HS-27A (cell line): Measurements from ENCODE around the gene FSIP2.
A peak's percentile ranks its signal among the peaks of the same experiment; 100 is the strongest.

Source experiments
- DNase-seq: peaks from one replicate; pipeline ENCODE4 v3.0.0-alpha.2; 2012; ENCODE audit warnings: low read depth, missing footprints

Gene FSIP2, protein sequence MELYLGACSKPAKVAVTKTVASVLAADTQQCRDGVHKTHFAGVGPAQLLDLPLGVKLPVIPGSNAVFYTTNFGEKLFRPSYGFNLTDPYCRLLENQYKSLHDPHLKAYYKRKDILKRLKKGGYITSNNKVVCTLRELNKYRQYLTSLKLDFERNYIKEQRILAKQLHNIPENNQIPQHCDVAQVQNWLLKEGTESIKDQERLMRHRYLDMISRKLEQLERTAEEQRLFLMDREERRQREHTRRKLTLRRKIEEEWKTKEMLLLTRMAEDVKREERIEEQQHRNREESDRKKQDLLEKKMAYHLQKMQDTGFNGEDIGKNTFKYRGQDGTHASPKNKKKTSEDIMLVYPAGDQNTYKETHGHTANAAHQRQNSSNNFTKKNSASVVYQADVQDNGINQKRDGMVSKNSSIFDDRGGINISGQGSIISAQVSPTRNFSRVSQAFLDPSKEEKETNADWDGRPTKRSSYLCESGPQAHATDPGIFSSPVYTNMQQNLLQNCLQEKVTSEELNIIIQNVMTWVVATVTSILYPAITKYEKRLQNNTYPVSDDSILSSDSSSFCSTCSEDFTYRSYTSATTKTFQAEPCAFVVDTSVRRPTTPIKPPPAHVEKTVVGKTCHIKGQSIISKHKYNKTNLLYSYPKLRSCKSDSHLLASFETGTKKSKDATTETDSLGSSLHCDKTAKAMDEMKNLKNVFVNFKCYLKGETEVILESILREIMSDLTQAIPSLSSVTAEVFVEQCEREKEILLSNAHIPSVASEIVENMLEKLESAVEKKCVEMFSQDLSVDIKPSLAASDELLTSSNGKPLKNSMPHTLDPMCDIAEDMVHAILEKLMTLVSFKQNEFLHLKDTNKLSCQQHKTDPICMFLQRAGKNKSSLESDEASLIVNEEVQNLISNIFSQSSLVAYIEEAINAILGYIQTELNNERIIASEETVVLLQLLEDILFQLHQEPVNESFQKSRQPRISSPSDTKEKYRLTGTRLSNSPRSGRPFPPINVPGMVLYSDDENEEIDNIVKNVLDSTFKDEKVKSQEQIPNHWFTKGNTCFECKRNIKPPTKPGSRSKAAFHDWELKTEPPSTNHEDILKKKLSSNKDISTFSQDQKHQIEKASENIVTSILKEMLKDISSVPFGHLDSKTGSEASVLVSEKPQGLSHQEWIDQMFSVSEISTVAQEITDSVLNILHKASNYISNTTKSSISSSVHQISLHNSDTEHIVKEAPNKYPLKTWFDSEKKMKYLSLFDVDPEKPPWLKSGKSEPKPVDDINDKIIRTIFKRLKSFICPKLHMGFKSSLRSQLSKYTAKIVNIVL (N-terminal part only)

DNA sequence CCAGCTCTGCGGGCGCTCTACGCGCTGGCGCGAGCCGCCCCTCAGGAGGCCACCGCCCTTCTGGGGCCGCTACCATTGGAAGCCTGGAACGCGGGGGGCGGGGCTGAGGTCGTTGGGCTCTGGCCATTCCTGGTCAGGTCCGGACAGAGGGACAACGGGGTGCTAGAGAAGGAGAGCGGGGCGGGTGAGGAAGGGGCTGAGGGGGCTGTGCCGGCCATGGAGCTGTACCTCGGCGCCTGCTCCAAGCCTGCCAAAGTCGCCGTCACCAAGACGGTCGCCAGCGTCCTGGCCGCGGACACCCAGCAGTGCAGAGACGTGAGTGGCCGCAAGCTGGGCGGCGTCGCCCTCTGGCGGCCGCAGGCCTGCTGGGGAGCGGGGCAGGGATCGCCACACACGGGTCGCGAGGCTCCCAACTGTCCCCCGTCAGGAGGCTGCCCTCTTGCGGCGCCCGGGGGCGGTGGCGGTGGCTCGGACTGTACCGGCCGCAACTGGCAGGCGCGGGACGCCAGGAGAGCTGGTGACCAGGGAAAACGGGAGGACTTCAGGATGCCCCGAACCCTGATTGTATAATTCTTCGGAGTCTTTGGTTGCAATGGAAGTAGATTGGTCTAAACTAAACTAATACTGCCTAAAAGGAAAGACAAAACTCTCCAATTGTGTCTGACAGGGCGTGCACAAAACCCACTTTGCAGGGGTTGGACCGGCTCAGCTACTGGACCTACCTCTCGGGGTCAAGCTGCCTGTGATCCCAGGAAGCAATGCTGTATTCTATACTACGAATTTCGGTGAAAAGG lies at the start of gene FSIP2:
Gene FSIP2 (plus strand): TSS at position 126 of the 794 bp plus-strand sequence. CDS start 91 bp downstream, at position 217.
- DNase-seq, result peak; percentile 26

DNA sequence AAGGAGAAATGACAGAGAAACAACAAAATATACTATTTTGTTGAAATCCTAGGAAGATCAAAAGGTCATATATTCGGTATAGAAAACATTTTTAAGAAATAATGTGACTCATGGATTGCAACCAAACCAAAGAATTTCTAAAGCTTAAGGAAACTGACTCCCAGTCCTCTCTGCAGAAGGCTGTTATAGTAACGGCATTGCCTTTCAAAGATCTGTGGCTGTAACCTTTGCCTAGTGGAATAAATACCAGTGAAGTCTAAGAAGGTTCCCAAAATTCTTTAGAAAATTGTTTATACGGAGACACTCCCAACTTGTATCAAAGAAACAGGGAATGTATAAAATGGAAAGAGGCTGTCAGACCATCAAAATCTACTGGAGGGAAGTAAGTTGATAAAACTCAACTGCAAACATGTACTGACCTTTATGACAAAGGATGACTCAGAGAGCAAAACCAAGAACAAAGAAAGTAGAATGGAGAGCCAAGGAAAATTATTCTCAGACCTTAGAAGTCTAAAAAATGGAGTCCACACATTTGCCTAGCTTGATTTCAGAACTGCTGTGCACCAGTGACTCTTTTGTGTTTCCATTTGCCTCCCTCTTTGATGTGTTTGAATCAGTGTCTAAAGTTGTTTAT lies 48.6 kb upstream of the FSIP2 start:
- DNase-seq, result no peak

DNA sequence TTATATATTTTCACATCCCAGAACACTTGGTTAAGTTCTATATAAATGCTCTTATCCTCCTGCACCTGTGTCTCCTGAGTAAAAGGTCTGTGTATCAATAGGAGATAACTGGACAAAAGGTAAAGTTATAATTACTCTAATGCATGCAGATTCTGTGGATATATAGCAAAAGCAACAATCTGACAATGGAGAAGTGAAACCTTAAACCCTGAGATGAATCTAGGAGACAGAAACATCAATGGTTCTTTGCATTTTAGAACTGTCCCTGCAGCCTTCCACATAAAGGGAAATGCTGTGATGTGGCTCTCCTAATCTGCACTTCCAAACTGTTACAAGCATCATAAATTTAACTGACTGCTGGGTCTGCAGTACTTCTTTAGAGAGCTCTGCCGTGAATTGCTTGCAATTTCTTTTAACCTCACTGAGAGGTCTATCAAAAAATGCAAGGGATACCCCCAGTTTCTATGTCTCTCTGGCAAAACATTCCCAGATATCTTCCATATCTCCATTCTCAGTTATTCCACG lies 42.8 kb upstream of the FSIP2 start:
- DNase-seq, result no peak

DNA sequence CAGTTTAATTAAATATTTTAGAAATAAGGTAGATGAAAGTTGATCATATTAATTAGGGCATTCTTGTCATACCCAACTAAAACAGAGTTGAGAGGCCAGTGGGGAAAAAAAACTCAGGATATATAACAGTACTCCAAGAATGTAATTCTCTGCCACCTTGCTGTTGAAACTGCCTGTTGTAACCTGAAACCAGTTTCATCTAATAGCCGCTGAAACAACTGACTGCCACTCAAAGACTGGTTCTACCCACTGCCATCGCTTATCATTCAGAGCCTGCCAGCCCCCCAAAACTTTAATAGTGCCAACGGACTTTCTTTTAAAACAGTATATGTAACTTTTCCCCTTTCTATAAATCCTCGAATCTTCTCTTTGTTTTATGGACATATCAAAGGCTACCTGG lies 37.7 kb upstream of the FSIP2 start:
- DNase-seq, result no peak

DNA sequence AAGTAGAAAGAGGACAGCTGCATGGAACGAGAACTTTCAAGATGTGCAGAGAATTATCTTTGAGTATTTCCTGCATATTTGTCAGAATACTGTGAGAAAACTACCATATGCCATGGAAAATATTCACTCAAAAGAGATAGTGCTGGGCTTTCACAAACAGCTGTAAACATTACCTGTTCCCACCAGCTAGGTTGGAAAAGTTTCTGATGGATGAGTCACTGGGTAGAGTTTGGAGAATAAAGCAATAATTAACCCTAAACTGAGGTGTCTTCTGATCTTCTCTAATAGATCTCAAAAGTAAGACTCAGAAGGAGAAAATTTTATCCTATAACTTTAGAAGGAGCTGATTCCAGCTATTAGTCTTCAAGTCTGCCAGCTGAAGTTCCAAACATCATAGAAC lies 3.9 kb upstream of the FSIP2 start:
- DNase-seq, result no peak

DNA sequence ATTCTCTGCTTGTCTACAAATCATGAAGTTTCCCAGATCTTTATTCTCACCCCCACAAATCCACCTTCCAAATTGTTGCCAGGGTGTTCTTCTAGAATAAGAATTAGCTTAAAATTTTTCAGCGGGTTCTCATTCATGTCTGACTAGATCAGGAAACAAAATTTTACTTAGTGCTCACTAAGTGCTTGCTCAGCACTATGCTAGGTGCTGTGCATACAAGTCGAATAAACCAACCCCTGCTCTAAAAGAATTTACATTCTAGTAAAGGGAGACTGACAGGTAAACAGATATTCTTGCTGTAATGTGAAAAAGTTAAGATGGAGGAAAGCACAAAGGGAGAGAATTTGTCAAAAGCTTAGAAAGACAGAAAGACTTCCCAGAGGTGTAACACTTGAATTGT lies 2.4 kb upstream of the FSIP2 start:
- DNase-seq, result no peak

DNA sequence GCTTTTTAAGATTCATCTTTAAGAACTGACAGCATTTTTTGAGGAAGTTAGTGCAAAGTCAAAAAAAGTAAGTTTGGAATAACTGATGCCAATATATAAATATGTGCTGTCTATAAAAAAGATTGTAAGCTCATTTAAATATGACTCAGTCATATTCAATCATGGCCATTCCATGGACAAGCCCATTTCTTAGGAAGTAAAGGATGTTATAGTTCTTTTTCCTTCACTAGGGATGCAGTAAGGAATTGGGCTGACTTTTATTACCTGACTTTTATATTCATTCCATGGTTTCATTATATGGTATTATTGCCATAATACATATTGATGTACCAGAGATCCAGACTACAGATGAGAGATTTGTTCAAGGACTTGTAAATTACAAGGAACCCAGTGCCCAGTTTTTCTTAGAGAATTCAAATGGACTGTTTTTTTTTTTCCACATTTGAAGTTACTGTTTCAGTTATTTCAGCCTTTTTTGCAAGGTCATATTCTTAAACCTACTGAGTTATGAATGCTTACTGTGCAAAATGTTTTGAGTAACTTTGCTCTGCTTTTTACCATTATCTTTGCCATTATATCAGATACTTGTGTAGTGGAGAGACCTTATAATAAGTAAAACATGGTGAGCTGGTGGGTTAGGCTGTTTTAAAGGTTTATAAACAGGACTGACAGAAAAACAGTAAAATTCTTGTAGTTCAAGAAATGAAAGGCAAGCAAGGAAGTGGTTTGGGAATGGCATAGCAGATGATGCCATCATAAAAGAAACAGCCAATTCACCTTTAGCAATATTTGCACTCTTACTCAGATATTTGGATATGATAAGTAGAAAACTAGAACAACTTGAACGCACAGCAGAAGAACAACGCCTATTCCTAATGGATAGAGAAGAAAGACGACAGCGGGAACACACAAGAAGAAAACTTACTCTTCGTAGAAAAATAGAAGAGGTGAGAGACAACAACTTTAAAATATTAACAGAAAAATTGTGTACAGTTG lies 7.6 kb downstream of the FSIP2 start:
- no peak for DNase-seq

DNA sequence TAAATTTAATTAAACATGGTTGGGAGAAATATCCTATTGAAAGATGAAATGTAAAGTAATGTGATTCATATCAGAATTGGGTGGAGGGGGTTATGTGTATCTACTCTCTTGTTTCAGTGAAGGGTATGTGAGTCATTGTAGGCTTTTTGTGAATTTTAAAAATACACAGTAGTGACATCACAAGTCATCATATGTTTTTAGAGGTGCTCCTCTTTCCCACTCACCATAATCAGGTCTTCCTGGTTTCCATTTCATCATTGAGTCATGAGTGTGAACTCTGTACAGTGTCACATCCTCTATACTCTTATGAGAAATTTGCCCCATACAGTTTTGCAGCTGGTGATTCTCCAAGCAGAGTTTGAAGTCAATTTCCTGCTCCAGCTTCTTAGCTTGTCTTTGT lies 18.8 kb downstream of the FSIP2 start:
- DNase-seq, result no peak

DNA sequence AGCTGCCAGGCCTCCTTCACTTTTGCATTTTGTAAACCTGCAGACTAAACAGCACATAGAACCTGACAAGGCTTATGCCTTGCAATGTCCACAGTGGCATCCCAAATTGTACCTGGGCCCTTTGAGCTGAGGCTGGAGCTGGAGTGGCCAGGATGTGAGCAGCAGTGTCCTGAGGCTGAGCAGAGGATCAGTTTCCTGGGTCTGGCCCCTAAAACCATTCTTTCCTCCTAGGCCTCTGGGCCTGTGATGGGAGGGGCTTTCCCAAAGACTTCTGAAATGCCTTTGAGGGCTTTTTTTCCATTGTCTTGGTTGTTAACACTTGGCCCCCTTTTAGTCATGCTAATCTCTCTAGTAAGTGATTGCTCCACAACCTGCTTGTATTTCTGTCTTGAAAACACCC lies 32.8 kb downstream of the FSIP2 start:
- no peak for DNase-seq

DNA sequence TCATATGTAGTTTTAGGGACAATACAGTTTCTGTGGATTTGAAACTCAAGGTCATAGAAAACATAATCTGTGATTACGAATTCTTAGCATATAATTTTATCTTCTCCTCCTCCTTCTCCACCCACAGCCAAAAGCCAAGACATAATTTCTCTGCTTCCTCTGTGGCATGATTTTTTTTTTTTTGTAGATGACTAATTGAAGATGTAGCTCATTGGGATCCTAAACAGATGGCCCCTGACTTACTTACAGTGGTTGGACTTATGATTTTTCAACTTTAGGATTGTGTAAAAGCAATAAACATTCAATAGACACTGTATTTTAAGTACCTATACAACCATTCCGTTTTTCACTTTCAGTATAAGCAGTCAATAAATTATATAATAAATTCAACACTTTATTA lies 42.3 kb downstream of the FSIP2 start:
- no peak for DNase-seq

DNA sequence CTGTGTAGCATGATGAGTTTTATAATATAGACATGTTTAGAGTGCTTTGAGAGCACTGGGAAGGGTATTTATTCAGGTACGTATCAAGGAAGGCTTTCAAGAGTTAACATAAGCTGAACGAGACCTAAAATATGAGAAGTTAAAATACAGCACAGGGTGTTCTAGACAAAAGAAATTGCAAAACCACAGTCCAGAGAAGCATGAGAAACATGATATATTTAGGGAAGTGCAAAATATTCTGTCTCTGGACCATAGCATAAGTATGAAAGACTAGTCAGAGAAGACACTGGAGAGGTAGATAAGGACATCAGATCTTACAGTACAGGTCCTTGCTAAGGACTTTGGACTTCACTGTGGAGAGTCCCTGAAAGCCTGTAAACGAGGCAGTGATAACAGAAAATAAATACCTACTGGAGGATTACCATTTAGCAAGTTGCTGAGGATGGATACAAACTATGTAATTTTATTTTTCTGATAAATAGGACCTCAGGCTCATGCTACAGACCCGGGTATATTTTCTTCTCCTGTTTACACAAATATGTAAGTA lies 43.7 kb downstream of the FSIP2 start:
- no peak for DNase-seq

DNA sequence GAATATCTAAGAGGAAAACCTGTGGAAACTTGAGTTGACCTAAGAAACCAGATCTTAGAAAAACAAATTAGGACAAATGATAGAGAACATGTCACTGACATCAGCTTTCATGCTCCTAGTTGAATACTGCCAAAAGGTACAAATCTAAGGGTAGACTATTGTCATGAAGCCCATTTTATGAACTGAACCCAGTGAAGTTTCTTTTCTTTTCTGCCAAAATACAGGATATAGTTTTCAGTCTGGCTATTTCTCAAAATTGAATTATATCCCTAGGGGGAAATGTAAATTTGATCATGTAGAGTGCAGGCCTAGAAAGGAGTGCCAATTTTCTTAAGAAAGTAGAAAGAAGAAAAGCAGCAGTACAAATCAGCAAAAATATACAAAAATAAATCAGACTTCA lies 46.6 kb downstream of the FSIP2 start:
- no peak for DNase-seq

DNA sequence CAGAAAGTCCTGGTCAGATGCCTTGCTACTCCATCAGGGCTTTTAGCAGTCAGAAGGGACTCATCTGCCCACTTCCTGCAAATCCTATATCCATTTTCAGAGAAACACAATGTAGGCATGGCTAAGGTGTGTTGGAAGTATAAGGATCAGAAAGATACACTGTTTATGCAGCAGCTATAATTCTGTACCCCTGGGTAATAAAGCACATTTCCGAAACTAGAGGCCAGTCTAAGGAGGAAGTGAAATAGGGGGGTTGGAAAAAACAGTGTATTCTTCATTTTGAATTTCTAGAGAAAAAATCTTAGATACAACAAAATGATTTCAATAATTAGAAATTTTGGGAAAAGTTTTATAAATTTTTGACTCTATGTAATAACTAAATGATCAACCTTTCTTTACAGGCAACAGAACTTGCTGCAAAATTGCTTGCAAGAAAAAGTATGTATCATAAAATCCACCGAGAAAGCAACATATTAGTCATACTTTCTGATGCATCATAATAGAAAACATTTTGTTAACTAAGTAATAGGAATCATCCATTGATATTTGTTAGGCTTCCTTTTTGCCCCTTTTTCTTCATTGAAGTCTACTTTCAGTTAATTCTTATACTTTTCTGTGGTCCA lies 47.4 kb downstream of the FSIP2 start:
- no peak for DNase-seq

DNA sequence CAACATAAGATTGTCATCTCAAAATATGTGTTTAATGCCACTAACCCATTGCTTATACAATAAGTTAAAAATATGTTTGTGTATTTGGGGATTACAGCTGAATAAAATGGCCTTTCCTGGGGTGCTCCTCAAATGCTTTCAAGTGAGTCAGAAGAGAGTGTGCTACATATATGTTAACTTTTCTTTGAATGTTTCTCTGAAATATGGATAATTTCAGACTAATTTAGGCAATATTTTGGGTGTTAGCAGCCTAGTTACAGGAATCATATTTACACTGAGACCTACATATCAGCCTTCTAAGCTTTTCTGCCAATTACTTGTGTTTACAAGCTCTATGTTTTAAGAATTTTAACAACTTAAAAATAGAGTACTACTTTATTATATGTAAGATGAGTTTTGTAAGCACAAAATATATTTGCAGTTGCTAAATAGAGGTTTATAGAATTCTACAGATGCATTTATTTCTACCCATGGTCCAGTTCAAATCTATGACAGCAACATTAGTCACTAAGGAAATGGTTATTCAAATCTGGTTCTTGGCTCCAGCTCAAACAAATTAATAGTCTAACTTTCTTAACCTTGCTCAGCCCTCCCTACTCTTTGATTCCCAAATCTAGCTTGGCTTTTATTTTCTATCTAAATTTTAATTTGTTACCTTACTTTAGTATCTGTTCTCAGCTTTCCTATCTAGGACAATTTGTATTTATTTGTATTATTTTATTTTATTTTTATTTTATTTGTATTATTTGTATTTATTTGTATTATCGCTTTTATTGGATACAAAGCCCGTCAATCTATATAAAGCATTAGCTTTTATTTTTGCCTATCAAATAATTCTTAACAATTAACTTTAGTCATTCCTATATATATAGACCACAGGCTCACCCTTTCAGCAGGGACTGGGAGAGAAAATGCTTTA lies 48.9 kb downstream of the FSIP2 start:
- DNase-seq, result peak; percentile 9

DNA sequence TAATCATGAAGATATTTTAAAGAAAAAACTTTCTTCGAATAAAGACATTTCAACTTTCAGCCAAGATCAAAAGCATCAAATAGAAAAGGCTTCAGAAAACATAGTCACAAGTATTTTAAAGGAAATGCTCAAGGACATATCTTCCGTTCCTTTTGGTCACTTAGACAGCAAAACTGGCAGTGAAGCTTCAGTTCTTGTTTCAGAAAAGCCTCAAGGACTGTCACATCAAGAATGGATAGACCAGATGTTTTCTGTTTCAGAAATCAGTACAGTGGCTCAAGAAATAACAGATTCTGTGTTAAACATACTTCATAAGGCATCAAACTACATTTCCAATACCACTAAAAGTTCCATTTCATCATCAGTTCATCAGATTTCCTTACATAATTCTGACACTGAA lies 51.8 kb downstream of the FSIP2 start:
- no peak for DNase-seq

DNA sequence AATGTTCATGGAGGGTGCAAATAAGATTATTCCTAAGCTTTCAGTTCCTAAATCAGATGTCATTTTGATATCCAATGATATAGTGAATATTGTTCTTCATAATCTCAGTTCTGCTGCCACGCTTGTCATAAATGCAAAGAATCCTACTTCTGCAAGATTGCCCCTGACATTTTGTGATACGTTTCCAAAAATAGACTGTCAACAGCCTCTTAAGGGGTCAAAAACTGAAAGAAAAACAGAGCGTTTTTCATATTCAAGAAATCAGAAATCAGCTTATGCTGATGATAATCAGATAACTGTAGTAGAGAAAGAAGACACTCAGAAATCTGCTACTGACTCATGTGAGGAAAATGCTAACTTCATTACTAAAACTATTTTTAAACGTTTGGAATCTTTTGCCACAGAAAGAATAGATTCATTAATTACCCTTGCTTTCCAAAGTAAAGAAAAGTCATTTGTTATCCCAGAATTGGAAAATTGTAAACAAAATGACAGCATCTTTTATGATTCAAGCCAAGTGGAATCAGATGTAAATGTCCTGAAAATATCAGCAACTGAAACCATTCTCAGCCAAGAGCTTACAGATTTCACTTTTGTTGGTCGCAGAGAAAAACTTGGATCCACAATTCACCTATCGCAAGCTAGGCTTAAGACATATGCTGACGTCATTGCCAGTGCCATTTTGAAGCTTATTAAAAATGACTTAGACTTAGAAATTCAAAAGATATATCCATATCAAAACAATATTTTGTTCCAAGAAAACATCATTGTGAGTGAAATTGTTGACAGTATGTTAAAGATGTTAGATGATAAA lies 55.1 kb downstream of the FSIP2 start:
- DNase-seq, result no peak

DNA sequence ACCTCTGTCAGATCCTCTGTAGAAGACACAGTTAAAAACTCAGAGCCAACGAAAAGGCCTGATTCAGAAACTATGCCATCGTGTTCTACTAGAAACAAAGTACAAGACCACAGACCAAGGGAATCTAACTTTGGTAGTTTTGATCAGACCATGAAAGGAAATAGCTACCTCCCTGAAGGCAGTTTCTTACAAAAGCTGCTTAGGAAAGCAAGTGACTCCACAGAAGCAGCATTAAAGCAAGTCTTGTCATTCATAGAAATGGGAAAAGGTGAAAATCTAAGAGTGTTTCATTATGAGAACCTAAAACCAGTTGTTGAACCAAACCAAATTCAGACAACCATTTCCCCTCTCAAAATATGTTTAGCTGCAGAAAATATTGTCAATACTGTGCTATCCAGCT lies 58.2 kb downstream of the FSIP2 start:
- no peak for DNase-seq
